SK-N-SH treated with all-trans-retinoic acid at 6 μM for 48 hours (cell line): ENCODE data around the gene PHYH.

Experiments
- ARNTL ChIP-seq: fragments of 450-650 bp; formaldehyde crosslinking; IDR thresholded peaks from 2 replicates; pipeline ENCODE4 v1.5.0; 2020; ENCODE audit warnings: low read depth, mild to moderate bottlenecking, moderate library complexity, borderline replicate concordance
- BACH2 ChIP-seq: fragments of 250-450 bp; sonication (Bioruptor Pico); IDR thresholded peaks from 2 replicates; pipeline ENCODE4 v1.9.0; 2021; ENCODE audit warnings: mild to moderate bottlenecking, borderline replicate concordance
- CREB5 ChIP-seq: fragments of 250-450 bp; sonication (Bioruptor Pico); IDR thresholded peaks from 2 replicates; pipeline ENCODE4 v1.5.1; 2020; ENCODE audit warnings: low read depth, mild to moderate bottlenecking, moderate library complexity
- CSRNP3 ChIP-seq: fragments of 250-450 bp; sonication (Bioruptor Pico); IDR thresholded peaks from 2 replicates; pipeline ENCODE4 v1.5.1; 2021; ENCODE audit warnings: mild to moderate bottlenecking, moderate library complexity
- ISL1 ChIP-seq: fragments of 250-450 bp; sonication (Bioruptor Pico); IDR thresholded peaks from 2 replicates; pipeline ENCODE4 v2.1.2; 2022; ENCODE audit warnings: mild to moderate bottlenecking, moderate library complexity
- PATZ1 ChIP-seq: fragments of 250-450 bp; sonication (Bioruptor Pico); IDR thresholded peaks from 2 replicates; pipeline ENCODE4 v1.8.0; 2020; ENCODE audit warnings: mild to moderate bottlenecking, moderate library complexity, borderline replicate concordance
- POU6F1 ChIP-seq: fragments of 250-450 bp; sonication (Bioruptor Pico); IDR thresholded peaks from 2 replicates; pipeline ENCODE4 v1.8.0; 2021; ENCODE audit warnings: low read depth, mild to moderate bottlenecking, moderate library complexity, borderline replicate concordance
- PPARA ChIP-seq: fragments of 250-450 bp; sonication (Bioruptor Pico); IDR thresholded peaks from 2 replicates; pipeline ENCODE4 v1.5.0; 2020; ENCODE audit warnings: mild to moderate bottlenecking, borderline replicate concordance
- TOX ChIP-seq: fragments of 250-450 bp; sonication (Bioruptor Pico); IDR thresholded peaks from 2 replicates; pipeline ENCODE4 v1.8.0; 2021; ENCODE audit warnings: mild to moderate bottlenecking, moderate library complexity, borderline replicate concordance
- ZFP3 ChIP-seq: fragments of 250-450 bp; sonication (Bioruptor Pico); IDR thresholded peaks from 2 replicates; pipeline ENCODE4 v1.5.0; 2020; ENCODE audit warnings: mild to moderate bottlenecking, moderate library complexity
- ZFP30 ChIP-seq: fragments of 450-650 bp; formaldehyde crosslinking; IDR thresholded peaks from 2 replicates; pipeline ENCODE4 v1.5.0; 2022; ENCODE audit warnings: mild to moderate bottlenecking, moderate library complexity
- ZNF565 ChIP-seq: fragments of 450-650 bp; formaldehyde crosslinking; conservative IDR thresholded peaks from 2 replicates; pipeline ENCODE4 v1.5.0; 2020; ENCODE audit warnings: low read depth, mild to moderate bottlenecking, moderate library complexity

GRCh38 chr10:13270877-13271551 lies 28.9 kb downstream of the PHYH start:
- no peak for TF ChIP-seq ZFP3 (CRISPR knock-in tag)
- TF ChIP-seq PATZ1 (CRISPR knock-in tag), result no peak
- no peak for TF ChIP-seq BACH2
- no peak for TF ChIP-seq ISL1
- no peak for TF ChIP-seq ARNTL (CRISPR knock-in tag)
- no peak for TF ChIP-seq TOX (CRISPR knock-in tag)
- TF ChIP-seq CREB5 (CRISPR knock-in tag), result no peak
- no peak for TF ChIP-seq POU6F1 (CRISPR knock-in tag)
- TF ChIP-seq ZNF565, result no peak
- TF ChIP-seq PPARA, result no peak
- no peak for TF ChIP-seq ZFP30 (CRISPR knock-in tag)
- no peak for TF ChIP-seq CSRNP3
